T1000 (cell line): ENCODE measurements around the gene IFITM10.

Source experiments
- DNase-seq: peaks from one replicate; lab custom pipeline; 2025; ENCODE audit warnings: mixed read lengths; lab: John Stamatoyannopoulos, UW

The IFITM10 gene

GRCh38 chr11:1763796-1764661 is 13.6 kb upstream of the IFITM10 start, which contains the start of gene CTSD:
Gene CTSD (minus strand): TSS chr11:1763927. CDS start chr11:1763859, 68 bp downstream.
- DNase-seq = peak; percentile 53

GRCh38 chr11:1763336-1763795 is 13.0 kb upstream of the IFITM10 start:
- DNase-seq = no peak

- DNase-seq = peak; percentile 8
Observed at GRCh38 chr11:1762537-1763302, 12.3 kb upstream of the IFITM10 start.

DNA sequence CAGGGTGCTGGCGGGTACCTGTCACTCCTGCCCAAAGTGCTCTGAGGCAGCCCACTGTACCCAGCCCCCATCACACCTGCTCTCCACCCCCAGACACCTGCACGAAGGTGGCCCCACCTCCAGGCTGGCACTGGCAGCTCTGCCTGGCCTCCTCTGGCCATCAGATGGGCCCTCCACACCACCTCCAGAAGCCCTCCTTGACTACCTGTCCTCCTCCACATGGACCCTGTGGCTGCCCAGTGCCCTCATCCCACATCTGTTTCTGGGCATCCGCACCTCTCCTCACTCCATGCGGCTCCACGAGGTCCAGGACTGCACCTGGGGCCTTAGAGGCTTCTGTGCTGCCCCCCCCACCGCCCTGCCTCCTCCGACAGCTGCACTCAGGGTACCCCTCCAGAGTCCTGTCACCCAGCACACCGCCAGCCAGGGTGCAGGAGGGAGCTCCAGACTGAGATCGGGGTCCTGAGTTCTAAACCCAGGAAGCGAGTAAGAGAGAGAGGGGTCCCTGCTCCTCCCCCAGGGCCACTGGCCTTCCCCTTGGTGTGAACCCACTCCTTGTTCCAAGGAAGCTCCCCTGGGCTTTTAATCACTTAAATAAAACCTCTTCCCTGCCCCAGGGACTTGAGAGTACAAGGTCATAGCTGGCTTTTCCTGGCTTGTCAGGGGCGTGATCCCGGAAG is 11.6 kb upstream of the IFITM10 start:
- DNase-seq = no peak

DNA sequence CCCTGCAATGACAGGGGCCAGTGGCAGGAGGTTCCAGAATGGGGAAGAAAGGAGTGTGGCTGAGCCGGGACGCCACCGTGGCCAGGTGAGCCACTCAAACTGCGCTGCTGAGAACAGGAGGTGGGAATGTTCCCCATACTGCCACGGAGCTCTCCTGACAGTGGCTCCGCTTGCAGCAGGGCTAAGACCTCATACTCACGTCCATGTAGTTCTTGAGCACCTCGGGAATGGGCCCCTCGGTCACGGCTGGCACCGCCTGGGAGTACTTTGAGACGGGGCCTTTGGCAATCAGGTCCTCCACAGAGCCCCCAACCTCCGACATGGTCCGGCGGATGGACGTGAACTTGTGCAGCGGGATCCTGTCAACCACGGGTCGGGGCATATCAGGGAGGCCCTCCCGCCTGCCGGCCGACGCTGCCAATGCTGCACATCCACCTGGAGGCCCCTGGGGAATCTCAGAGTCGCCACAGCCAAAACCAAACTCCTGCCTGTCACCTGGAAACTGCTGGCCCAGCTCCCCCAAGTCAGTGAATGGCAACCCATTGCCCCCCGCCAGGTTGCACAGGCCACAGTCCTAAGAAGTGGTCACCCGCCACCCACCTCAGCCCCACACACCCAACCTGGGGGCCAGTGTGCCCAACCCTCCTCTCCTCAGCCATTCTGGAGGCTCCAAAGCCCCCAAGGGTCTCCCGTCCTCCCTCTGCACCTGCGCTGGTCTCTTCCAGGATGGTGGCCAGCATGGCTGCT is 10.9 kb upstream of the IFITM10 start:
- DNase-seq = no peak

GRCh38 chr11:1760351-1761109 is 10.1 kb upstream of the IFITM10 start:
- DNase-seq = peak; percentile 16

- no peak for DNase-seq
Observed at GRCh38 chr11:1759851-1760220, 9.4 kb upstream of the IFITM10 start.

- no peak for DNase-seq
Observed at GRCh38 chr11:1759151-1759850, 8.9 kb upstream of the IFITM10 start.

DNA sequence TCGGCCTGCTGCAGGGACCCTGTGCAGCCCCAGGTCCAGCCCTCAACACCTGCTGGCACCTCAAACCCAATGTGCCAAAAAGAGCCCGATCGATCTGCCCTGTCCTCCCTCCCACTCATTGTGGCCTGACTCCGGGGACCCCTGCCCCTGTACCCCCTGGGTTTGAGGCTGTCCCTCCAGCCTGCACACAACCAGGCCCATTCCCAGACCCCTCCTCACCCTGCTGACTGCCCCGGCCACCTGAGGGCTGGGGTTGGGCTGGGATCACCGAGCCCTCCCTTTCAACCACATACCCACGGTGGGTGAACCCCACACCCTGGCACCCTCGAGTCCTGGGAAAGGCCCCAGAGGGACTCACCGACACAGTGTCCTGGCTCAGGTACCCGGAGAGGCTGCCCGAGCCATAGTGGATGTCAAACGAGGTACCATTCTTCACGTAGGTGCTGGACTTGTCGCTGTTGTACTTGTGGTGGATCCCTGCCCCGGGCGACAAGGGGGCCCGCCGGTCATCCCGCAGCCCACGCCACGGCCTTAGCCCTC is 8.3 kb upstream of the IFITM10 start:
- no peak for DNase-seq

- no peak for DNase-seq
Observed at GRCh38 chr11:1757861-1758610, 7.6 kb upstream of the IFITM10 start.

- DNase-seq = no peak
Observed at GRCh38 chr11:1756791-1757771, 6.7 kb upstream of the IFITM10 start.

DNA sequence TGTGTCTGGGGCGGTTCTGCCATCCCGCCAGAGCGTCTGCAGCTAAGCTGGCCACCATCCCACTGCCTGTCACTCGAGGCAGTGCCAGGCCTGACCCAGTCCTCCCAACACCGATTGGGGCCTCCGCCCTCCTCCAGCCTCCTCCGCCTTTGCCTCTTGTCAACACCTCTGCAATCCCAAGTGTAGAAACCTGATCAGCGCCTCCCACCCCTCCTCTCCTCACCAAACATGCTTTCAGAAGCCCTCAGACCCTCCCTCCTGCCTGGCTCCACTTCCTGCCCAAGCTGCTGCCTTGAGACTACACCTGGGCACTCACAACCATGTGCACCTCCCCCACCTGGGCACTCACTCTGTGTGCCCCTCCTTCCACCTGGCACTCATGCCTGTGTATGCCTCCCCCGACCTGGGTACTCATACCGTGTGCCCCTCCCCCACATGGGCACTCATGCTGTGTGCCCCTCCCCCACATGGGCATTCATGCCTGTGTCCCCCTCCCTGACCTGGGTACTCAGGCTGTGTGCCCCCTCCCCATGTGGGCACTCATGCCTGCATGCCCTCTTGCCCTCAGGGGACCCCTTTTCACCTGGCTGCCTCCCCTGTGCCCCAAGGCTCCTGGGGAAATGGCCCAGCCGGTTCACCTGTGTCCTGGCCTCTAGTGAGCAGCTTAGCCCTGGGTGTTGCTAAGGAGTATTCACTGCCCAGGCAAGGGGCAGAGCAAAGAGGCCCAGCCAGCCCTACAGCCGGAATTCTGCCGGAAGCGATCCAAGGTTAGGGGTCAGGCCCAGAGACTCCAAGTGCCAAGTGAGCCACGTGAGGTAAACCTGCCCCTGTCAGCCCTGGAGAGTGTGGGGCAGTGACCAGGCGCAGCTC is 5.5 kb upstream of the IFITM10 start:
- DNase-seq = no peak

DNA sequence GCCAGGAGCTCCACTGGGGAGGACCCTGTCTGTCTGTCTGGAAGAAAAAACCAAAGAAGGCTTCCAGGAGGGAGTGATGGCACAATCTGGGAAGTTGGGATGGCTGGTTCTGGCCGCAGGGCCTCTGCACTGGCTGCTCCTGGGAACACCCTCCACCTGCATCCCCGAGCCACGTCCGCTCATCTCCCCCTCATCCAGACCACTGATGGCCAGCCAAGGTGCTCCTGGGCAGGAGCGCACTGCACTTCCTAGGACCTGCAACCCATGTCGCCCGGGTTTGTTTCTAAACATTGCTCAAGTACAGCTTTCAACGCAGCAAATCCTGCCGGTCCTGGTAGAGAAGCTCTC is 4.9 kb upstream of the IFITM10 start:
- DNase-seq = no peak

DNA sequence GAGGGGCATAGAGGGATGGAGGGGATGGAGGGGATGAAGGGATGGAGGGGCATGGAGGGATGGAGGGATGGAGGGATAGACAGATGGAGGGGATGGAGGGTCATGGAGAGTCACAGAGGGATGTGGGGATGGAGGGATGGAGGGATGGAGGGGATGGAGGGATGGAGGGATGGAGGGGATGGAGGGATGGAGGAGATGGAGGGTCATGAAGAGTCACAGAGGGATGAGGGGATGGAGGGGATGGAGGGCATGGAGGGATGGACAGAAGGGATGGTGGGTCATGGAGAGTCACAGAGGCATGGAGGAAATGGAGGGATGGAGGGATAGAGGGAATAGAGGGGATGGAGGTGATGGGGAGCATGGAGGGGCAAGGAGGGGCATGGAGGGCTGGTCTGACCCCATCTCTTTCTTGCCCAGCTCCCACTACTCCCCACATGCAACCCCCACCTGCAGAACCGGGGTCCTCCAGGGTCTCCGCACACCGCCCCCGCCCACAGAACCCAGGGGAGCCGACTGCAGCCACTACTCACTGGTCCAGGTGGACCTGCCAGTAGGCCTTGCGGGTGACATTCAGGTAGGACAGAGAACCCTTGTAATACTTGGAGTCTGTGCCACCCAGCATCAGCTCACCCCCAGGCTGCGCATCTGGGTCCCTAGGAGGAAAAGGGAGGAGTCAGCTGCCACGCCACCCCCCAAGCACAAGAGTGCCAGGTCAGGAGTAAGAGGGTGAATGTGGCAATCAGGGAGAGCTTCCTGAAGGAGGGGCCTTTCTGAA is 4.2 kb upstream of the IFITM10 start:
- no peak for DNase-seq

DNA sequence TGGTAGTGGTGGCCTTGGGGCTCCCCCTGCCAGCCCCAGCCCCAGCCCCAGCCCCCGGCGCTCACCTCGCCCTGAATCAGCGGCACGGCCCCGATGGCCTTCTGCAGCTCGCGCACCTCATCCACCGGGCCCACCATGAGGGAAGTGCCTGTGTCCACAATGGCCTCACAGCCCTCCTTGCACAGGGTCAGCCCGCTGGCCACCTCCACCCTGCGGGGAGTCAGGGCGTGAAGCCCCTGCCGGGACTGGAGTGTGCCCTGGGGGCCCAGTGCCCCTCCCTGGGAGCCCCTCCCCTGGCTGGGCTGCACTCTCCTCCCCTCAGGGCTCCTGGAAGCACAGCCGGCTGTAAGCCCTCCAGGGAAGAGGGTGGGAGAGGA is 3.5 kb upstream of the IFITM10 start:
- no peak for DNase-seq

- no peak for DNase-seq
Observed at GRCh38 chr11:1753229-1753928, 3.0 kb upstream of the IFITM10 start.
